ENCODE data around the gene ALS2. TPM values are rescaled to one million over a fixed set of nuclear protein-coding genes. Genes with fewer than 3 reads are reported as not detected.

ALS2 gene
- total RNA-seq, 2 experiments from 2014 or later = 8.3 to 11.3 TPM

DNA sequence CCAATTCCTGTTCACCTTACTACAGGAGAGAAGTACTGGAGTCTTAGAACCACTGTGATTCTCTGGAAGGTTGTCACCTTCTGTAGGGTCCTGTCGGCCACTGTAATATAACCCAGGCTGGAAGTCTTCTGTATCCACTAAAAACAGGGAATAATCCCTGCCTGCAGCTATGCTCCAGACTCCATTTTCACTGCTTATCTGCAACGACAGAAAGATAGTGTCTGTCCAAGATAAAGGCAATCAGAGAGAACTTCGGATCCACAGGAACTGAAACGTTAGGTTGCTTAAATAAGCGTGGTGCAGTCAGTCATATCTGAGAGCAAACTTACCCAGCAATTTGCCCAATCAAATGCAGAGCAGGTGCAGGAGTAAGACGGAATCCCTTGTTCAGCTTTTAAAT is 34.2 kb downstream of the ALS2 start:
- intact Hi-C loops (cut with micrococcal nuclease; ENCODE audit: unreplicated experiment) = no loop called here
- no peak for DNase-seq (ENCODE audit: low spot score)
- Histone ChIP-seq H4K20me1 (ENCODE audit: insufficient read depth, low read length) (no peaks in the 10 kb centered on the region), H2AFZ (ENCODE audit: low read length) (no peak overlapping the region), H3K36me3 (ENCODE audit: insufficient read depth, low read length) (no peaks in the 10 kb centered on the region), H3K4me2 (ENCODE audit: low read length) (no peak overlapping the region), H3K79me2 (ENCODE audit: insufficient read depth, low read depth, low read length) (no peaks in the 10 kb centered on the region), H3K4me3 (ENCODE audit: low read depth, low read length, poor library complexity, severe bottlenecking) (no peak overlapping the region), H3K9me3 (ENCODE audit: low read length) (no peaks in the 10 kb centered on the region), H3K4me1 (ENCODE audit: insufficient read depth, low read length, poor library complexity, severe bottlenecking) (no peaks in the 10 kb centered on the region), H3K9me2 (ENCODE audit: insufficient read depth, low read length) (no peaks in the 10 kb centered on the region), H3K27ac (ENCODE audit: low read depth, low read length, poor library complexity, severe bottlenecking) (no peak overlapping the region)
- ChIA-PET POLR2A (interaction anchor here (0.6 kb wide), 1 partner anchor 403 kb away, joined by 7 read pairs; no protein-coding TSS in a partner anchor), CTCF (ENCODE audit: unreplicated experiment) (no interaction called here)
- TF ChIP-seq, protein P1, sequence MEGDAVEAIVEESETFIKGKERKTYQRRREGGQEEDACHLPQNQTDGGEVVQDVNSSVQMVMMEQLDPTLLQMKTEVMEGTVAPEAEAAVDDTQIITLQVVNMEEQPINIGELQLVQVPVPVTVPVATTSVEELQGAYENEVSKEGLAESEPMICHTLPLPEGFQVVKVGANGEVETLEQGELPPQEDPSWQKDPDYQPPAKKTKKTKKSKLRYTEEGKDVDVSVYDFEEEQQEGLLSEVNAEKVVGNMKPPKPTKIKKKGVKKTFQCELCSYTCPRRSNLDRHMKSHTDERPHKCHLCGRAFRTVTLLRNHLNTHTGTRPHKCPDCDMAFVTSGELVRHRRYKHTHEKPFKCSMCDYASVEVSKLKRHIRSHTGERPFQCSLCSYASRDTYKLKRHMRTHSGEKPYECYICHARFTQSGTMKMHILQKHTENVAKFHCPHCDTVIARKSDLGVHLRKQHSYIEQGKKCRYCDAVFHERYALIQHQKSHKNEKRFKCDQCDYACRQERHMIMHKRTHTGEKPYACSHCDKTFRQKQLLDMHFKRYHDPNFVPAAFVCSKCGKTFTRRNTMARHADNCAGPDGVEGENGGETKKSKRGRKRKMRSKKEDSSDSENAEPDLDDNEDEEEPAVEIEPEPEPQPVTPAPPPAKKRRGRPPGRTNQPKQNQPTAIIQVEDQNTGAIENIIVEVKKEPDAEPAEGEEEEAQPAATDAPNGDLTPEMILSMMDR (conservative IDR thresholded peaks at IDR 0.05; ENCODE audit: low read length) = no peak
- TF ChIP-seq EZH2phosphoT487 (IDR thresholded peaks at IDR 0.05; ENCODE audit: borderline replicate concordance, low read depth, low read length) = no peak
- no TSS peak for BruUV-seq (replicated peaks)

DNA sequence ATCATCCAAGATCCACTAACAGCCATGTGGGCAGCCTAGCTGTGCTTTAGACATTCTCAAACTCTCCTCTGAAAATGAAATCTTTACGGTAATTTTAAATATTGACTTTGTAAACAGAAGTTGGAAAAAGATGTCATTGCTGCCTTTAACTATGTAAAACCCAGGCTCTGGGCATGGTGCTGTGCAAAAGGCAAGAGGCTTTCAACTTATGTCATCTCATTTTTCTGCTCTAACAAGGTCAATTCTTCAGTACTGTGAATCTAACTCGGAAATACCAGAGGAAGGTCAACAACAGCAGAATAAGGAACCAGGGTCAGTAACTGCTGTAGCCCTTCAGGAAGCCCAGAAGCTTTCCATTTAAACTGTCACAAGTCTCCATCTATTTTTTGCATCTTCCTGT is 45.2 kb downstream of the ALS2 start:
- CTCF ChIA-PET (ENCODE audit: unreplicated experiment) = no interaction called here
- Histone ChIP-seq H3K36me3 (ENCODE audit: insufficient read depth, low read length) (peaks cover 4% of the 10 kb centered on the region; the same call in 1 of the 2 replicates), H3K79me2 (ENCODE audit: insufficient read depth, low read depth, low read length) (no peaks in the 10 kb centered on the region), H3K9me2 (ENCODE audit: insufficient read depth, low read length) (no peaks in the 10 kb centered on the region), H4K20me1 (ENCODE audit: insufficient read depth, low read length) (no peaks in the 10 kb centered on the region), H3K4me1 (ENCODE audit: insufficient read depth, low read length, poor library complexity, severe bottlenecking) (peaks cover 31% of the 10 kb centered on the region), H3K9me3 (ENCODE audit: low read length) (peaks cover 8% of the 10 kb centered on the region; the same call in 1 of the 2 replicates), H3K4me3 (ENCODE audit: low read depth, low read length, poor library complexity, severe bottlenecking) (no peak overlapping the region), H2AFZ (ENCODE audit: low read length) (no peak overlapping the region), H3K4me2 (ENCODE audit: low read length) (no peak overlapping the region), H3K27ac (ENCODE audit: low read depth, low read length, poor library complexity, severe bottlenecking) (no peak overlapping the region)
- TF ChIP-seq, protein P1 (conservative IDR thresholded peaks at IDR 0.05; ENCODE audit: low read length) = no peak
- no peak for TF ChIP-seq EZH2phosphoT487 (IDR thresholded peaks at IDR 0.05; ENCODE audit: borderline replicate concordance, low read depth, low read length)
- no peak for DNase-seq (ENCODE audit: low spot score)
- intact Hi-C loops (cut with micrococcal nuclease; ENCODE audit: unreplicated experiment) = no loop called here
- POLR2A ChIA-PET = interaction anchor here (0.9 to 1.9 kb wide), 2 partner anchors 45 to 93 kb away, joined by 3 to 4 read pairs; partner anchors contain the start of gene ALS2
- no TSS peak for BruUV-seq (replicated peaks)

DNA sequence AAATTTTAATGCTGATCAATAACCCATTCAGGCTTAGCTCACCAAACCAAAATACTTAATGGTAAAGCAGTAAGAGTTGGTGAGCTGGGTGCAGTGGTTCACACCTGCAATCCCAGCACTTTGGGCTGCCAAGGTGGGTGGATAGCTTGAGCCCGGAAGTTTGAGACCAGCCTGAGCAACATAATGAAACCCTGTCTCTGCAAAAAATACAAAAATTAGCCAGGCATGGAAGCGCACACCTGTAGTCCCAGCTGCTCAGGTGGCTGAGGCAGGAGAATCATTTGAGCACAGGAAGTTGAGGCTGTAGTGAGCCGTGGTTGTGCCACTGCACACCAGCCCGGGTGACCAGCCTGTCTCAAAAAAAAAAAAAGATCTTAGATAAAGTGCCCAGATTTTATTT is 46.6 kb downstream of the ALS2 start:
- BruUV-seq (replicated peaks) = no TSS peak
- Histone ChIP-seq H3K27ac (ENCODE audit: low read depth, low read length, poor library complexity, severe bottlenecking) (peak overlapping the region; percentile 59), H4K20me1 (ENCODE audit: insufficient read depth, low read length) (no peaks in the 10 kb centered on the region), H3K79me2 (ENCODE audit: insufficient read depth, low read depth, low read length) (no peaks in the 10 kb centered on the region), H3K4me3 (ENCODE audit: low read depth, low read length, poor library complexity, severe bottlenecking) (peak overlapping the region; percentile 22), H3K4me1 (ENCODE audit: insufficient read depth, low read length, poor library complexity, severe bottlenecking) (peaks cover 27% of the 10 kb centered on the region), H2AFZ (ENCODE audit: low read length) (peak overlapping the region; percentile 70; the same call in 1 of the 2 replicates), H3K4me2 (ENCODE audit: low read length) (peak overlapping the region; percentile 61), H3K9me2 (ENCODE audit: insufficient read depth, low read length) (no peaks in the 10 kb centered on the region), H3K36me3 (ENCODE audit: insufficient read depth, low read length) (peaks cover 4% of the 10 kb centered on the region; the same call in 1 of the 2 replicates), H3K9me3 (ENCODE audit: low read length) (peaks cover 8% of the 10 kb centered on the region; the same call in 1 of the 2 replicates)
- CTCF ChIA-PET (ENCODE audit: unreplicated experiment) = interaction anchor here (1.0 to 1.1 kb wide), 2 partner anchors 15 to 50 kb away, joined by 3 read pairs; no protein-coding TSS in a partner anchor
- TF ChIP-seq, protein P1 (conservative IDR thresholded peaks at IDR 0.05; ENCODE audit: low read length) = no peak
- TF ChIP-seq EZH2phosphoT487 (IDR thresholded peaks at IDR 0.05; ENCODE audit: borderline replicate concordance, low read depth, low read length) = no peak
- peak; percentile 70 for DNase-seq (ENCODE audit: low spot score)
- intact Hi-C loops (cut with micrococcal nuclease; ENCODE audit: unreplicated experiment) = no loop called here
- POLR2A ChIA-PET = interaction anchor here (0.7 to 1.3 kb wide), 6 partner anchors 17 to 92 kb away, joined by 3 to 4 read pairs (median 3); partner anchors contain the start of genes ALS2 and MPP4
